IMR-90 (cell line): Measurements from ENCODE around the gene REPS1. TPM values are rescaled to one million over a fixed set of nuclear protein-coding genes. Genes with fewer than 3 reads are reported as not detected.
"Not testable (repeated sequence)": the region's sequence is repeated elsewhere in the genome, so short reads cannot be mapped to it uniquely, and the experiment has no call there.

Source experiments
- ATAC-seq: fragments of 200-7000 bp; cut with Tn5 transposase; 2 replicates; pipeline ENCODE4 v1.9.1; 2020; ENCODE audit warnings: low read depth, mild to moderate bottlenecking, moderate library complexity
- BruUV-seq: library from RNA; stranded (reverse); fragments of 400-500 nt; replicated peaks from 2 replicates; lab custom pipeline; 2021; lab: Mats Ljungman, UMichigan
- CTCF ChIA-PET: fragments of 300-600 bp; formaldehyde crosslinking; extraction: SDS; loops from one replicate; lab custom pipeline; 2021; ENCODE audit warnings: antibody characterized with exemption; lab: Yijun Ruan, JAX
- POLR2A ChIA-PET: fragments of 300-600 bp; sonication (Branson Sonifier 250); formaldehyde crosslinking; loops from one replicate; lab custom pipeline; 2022; ENCODE audit warnings: antibody characterized with exemption; ENCODE audit not compliant: unreplicated experiment; lab: Charles Lee
- DNase-seq: peaks from one replicate; pipeline ENCODE4 v3.0.0; 2013
- H2AFZ ChIP-seq: replicated peaks from 2 replicates; pipeline ENCODE3; 2013; ENCODE audit warnings: low read length, mild to moderate bottlenecking; ENCODE audit not compliant: poor library complexity
- H2AK5ac ChIP-seq: 2 replicates; pipeline ENCODE4 v1.6.1; 2013; ENCODE audit warnings: low read depth, low read length, inconsistent platforms
- H2AK9ac ChIP-seq: replicated peaks from 2 replicates; pipeline ENCODE3; 2013; ENCODE audit warnings: mild to moderate bottlenecking, low read depth, low read length, moderate library complexity; ENCODE audit not compliant: poor library complexity
- H2BK120ac ChIP-seq: 2 replicates; pipeline ENCODE4 v1.6.1; 2013; ENCODE audit warnings: low read depth, low read length, inconsistent platforms
- H2BK15ac ChIP-seq: 3 replicates; pipeline ENCODE4 v1.6.1; 2013; ENCODE audit warnings: low read depth, low read length, inconsistent platforms
- H2BK20ac ChIP-seq: 2 replicates; pipeline ENCODE4 v1.6.1; 2013; ENCODE audit warnings: low read depth, mild to moderate bottlenecking, inconsistent platforms, low read length, moderate library complexity
- H2BK5ac ChIP-seq: 2 replicates; pipeline ENCODE4 v1.6.1; 2013; ENCODE audit warnings: mild to moderate bottlenecking, low read depth, low read length, inconsistent platforms; ENCODE audit not compliant: poor library complexity, severe bottlenecking
- H3K14ac ChIP-seq: replicated peaks from 2 replicates; pipeline ENCODE4 v1.6.1; 2013; ENCODE audit warnings: low read depth, low read length, inconsistent platforms
- H3K18ac ChIP-seq: 2 replicates; pipeline ENCODE4 v1.6.1; 2013; ENCODE audit warnings: low read depth, low read length, control low read depth
- H3K23ac ChIP-seq: 2 replicates; pipeline ENCODE4 v1.6.1; 2013; ENCODE audit warnings: low read depth, low read length, inconsistent platforms
- H3K27ac ChIP-seq: 2 replicates; pipeline ENCODE4 v1.5.1; 2013; ENCODE audit warnings: mild to moderate bottlenecking, control low read depth, low read length; ENCODE audit not compliant: insufficient read depth
- H3K27me3 ChIP-seq: 2 replicates; pipeline ENCODE4 v1.6.1; 2013; ENCODE audit warnings: low read length; ENCODE audit not compliant: control insufficient read depth, insufficient read depth
- H3K36me3 ChIP-seq: 2 replicates; pipeline ENCODE4 v1.6.1; 2013; ENCODE audit warnings: low read length, mixed read lengths; ENCODE audit not compliant: control insufficient read depth, insufficient read depth
- H3K4ac ChIP-seq: 2 replicates; pipeline ENCODE4 v1.6.1; 2013; ENCODE audit warnings: low read depth, low read length, inconsistent platforms
- H3K4me1 ChIP-seq: 2 replicates; pipeline ENCODE4 v1.6.1; 2013; ENCODE audit warnings: low read length, mixed read lengths; ENCODE audit not compliant: control insufficient read depth, insufficient read depth
- H3K4me2 ChIP-seq: 2 replicates; pipeline ENCODE4 v1.6.1; 2013; ENCODE audit warnings: low read depth, mild to moderate bottlenecking, control low read depth, low read length, moderate library complexity
- H3K4me3 ChIP-seq: 2 replicates; pipeline ENCODE4 v1.5.1; 2013; ENCODE audit warnings: low read depth, mild to moderate bottlenecking, control low read depth, low read length, moderate library complexity; ENCODE audit not compliant: insufficient read depth
- H3K56ac ChIP-seq: 2 replicates; pipeline ENCODE4 v1.6.1; 2013; ENCODE audit warnings: low read length, inconsistent platforms; ENCODE audit not compliant: insufficient read depth; ENCODE audit errors: extremely low read depth
- H3K79me1 ChIP-seq, 2 experiments: 2 replicates each; pipeline ENCODE4 v1.6.1; 2013; ENCODE audit warnings: low read length in 2 of 2, inconsistent platforms in 1 of 2, low read depth in 1 of 2
- H3K9ac ChIP-seq: 2 replicates; pipeline ENCODE4 v1.6.1; 2013; ENCODE audit warnings: low read depth, low read length, control low read depth
- H3K9me1 ChIP-seq: 2 replicates; pipeline ENCODE4 v1.6.1; 2013; ENCODE audit warnings: low read length, inconsistent platforms; ENCODE audit not compliant: insufficient read depth
- H3K9me3 ChIP-seq: 2 replicates; pipeline ENCODE4 v1.6.1; 2013; ENCODE audit warnings: low read length; ENCODE audit not compliant: control insufficient read depth, insufficient read depth
- H4K20me1 ChIP-seq: 2 replicates; pipeline ENCODE4 v1.6.1; 2013; ENCODE audit warnings: low read length, inconsistent platforms; ENCODE audit not compliant: insufficient read depth
- H4K5ac ChIP-seq: 2 replicates; pipeline ENCODE4 v1.6.1; 2013; ENCODE audit warnings: mild to moderate bottlenecking, low read depth, low read length, control low read depth
- H4K8ac ChIP-seq, 2 experiments: 2 replicates each; pipeline ENCODE4 v1.6.1; 2013; ENCODE audit warnings: low read depth in 2 of 2, low read length in 2 of 2, control low read depth in 1 of 2, inconsistent platforms in 1 of 2
- H4K91ac ChIP-seq: 2 replicates; pipeline ENCODE4 v1.6.1; 2013; ENCODE audit warnings: low read depth, low read length, inconsistent platforms; ENCODE audit not compliant: insufficient read depth
- WGBS, 2 experiments: methylation state at CpG; one replicate each; pipeline versions ENCODE4 v1.1.5 to v1.1.7; 2013; ENCODE audit warnings: missing lambda C conversion rate in 2 of 2; ENCODE audit not compliant: insufficient read length in 1 of 2; ENCODE audit errors: extremely low coverage in 2 of 2; 5-methylcytosine and 5-hydroxymethylcytosine counted together
- dilution Hi-C: fragments of 300-500 bp; cut with HindIII; formaldehyde crosslinking; loops from one replicate; pipeline ENCODE4 v1.14.3; 2018; ENCODE audit warnings: low sequenced_read_pairs; ENCODE audit not compliant: unreplicated experiment
- in situ Hi-C: fragments of 300-500 bp; cut with MboI; formaldehyde crosslinking; loops from 3 replicates; pipeline ENCODE4 v1.14.3; 2019; ENCODE audit warnings: low sequenced_read_pairs, inconsistent platforms, mixed read lengths
- intact Hi-C: fragments of 100-400 bp; cut with micrococcal nuclease; formaldehyde crosslinking; loops from 2 replicates; pipeline ENCODE4 v1.10.0; 2022
- polyA plus RNA-seq, 3 experiments: library from polyadenylated mRNA; depleted of rRNA; stranded (reverse); fragments of >200 nt; gene quantifications; 2 replicates each; pipeline ENCODE4 v1.2.3, GENCODE V29; 2012; ENCODE audit warnings: low replicate concordance in 1 of 3
- total RNA-seq: library from RNA; depleted of rRNA; stranded (reverse); fragments of >200 nt; gene quantifications from 2 replicates; pipeline ENCODE4 v1.2.3, GENCODE V29; 2012

Gene REPS1
- total and polyA plus RNA-seq, 2 of the 4 experiments (the other 2 are of a cell fraction), result 21.9 to 24.2 TPM

GRCh38 chr6:138993410-138993809, 5.4 kb upstream of the REPS1 start:
- H3K14ac ChIP-seq, ATAC-seq, H4K20me1 ChIP-seq, H3K36me3 ChIP-seq, dilution Hi-C loops, BruUV-seq, POLR2A ChIA-PET, H2BK120ac ChIP-seq, H3K23ac ChIP-seq, H2BK15ac ChIP-seq, H2AK5ac ChIP-seq, H3K27me3 ChIP-seq, H4K91ac ChIP-seq, H3K56ac ChIP-seq, H3K9ac ChIP-seq, DNase-seq, H2BK20ac ChIP-seq, H3K4me2 ChIP-seq, H3K9me3 ChIP-seq, H2AK9ac ChIP-seq, intact Hi-C loops, H3K4me1 ChIP-seq, H3K9me1 ChIP-seq, H2AFZ ChIP-seq, H2BK5ac ChIP-seq, H3K4me3 ChIP-seq, H4K5ac ChIP-seq, H4K8ac ChIP-seq, H3K27ac ChIP-seq, H3K79me1 ChIP-seq, H3K18ac ChIP-seq, H3K4ac ChIP-seq, in situ Hi-C loops, CTCF ChIA-PET: not testable (repeated sequence)
- 63% methylated on average over 1 of the region's 1 CpG; no CpG with 5 or more reads in 1 of the 2 experiments for WGBS, 2 experiments

GRCh38 chr6:138992965-138993364, 4.9 kb upstream of the REPS1 start:
- CTCF ChIA-PET, H3K14ac ChIP-seq, H3K23ac ChIP-seq, H2BK120ac ChIP-seq, H2BK5ac ChIP-seq, BruUV-seq, H2BK20ac ChIP-seq, H3K27me3 ChIP-seq, H2BK15ac ChIP-seq, H3K56ac ChIP-seq, H2AK9ac ChIP-seq, H3K79me1 ChIP-seq, in situ Hi-C loops, H2AK5ac ChIP-seq, intact Hi-C loops, H2AFZ ChIP-seq, H3K4me1 ChIP-seq, DNase-seq, POLR2A ChIA-PET, H3K4me2 ChIP-seq, H4K20me1 ChIP-seq, H4K91ac ChIP-seq, H3K9me1 ChIP-seq, ATAC-seq, H3K9ac ChIP-seq, H3K18ac ChIP-seq, H4K5ac ChIP-seq, H3K4me3 ChIP-seq, H3K9me3 ChIP-seq, dilution Hi-C loops, H3K4ac ChIP-seq, H3K27ac ChIP-seq, H3K36me3 ChIP-seq, H4K8ac ChIP-seq: not testable (repeated sequence)
- 100% methylated on average over 3 of the region's 5 CpGs; no CpG with 5 or more reads in 1 of the 2 experiments for WGBS, 2 experiments
